Femur (tissue), 1 donor: ENCODE results near the gene ADCY4.

Experiments
- DNase-seq: peaks from one replicate; pipeline ENCODE4 v3.0.0-alpha.2; 2017

Gene ADCY4

GRCh38 chr14:24293525-24293924, 41.3 kb downstream of the ADCY4 start:
- no peak for DNase-seq

- DNase-seq, result no peak
Measured at GRCh38 chr14:24292118-24292807, 42.6 kb downstream of the ADCY4 start.

DNA sequence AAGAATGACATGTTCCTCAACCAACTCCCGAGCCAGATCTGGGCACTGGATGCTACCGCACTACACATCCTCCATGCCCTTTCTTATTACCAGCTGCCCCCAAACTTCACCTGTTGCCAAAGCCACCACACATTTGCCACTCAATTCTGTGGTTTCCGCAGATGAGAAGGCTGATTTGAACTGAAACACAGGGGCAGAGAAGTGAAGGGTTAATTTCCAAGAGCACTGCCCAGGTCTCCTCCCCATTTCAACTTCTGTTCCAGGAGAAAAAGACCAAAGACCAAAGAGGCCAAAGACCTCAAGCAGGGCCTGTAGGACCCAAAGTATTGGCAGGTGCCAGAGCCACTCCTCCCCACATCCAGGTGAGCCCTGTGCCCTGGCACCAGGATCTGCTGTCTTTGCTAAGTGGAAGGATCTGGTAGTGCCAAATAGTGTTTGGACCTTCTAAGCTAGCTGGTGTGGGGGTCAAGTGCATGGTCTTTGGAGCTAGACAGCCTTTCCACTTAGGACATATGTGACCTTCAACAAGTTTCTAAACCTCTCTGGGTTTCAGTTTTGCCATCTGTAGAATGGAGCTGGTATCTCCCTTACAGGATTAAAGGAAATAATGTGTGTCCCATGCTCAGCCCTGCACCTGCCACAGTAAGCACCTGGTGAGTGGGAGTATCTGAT, 43.3 kb downstream of the ADCY4 start:
- no peak for DNase-seq

DNA sequence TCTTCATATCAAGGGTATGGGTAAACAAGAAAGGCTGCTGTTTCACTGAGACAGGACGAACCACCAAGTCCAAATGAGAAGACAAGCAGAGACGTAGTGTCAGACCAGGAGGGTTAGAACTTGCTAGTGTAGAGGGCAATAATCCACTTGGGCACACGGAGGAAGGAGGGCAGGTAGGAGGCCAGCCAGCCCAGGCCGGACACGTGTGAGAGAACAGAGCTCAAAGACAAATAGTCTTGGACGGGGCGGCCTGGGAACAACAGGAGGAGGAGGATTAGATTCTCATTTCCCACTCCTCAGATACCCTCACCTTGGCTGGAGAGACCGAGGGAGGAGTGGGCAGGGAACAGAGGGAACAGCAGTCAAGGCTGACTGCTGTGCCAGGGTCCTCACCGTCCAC, 44.1 kb downstream of the ADCY4 start:
- no peak for DNase-seq

GRCh38 chr14:24289649-24290280, 45.1 kb downstream of the ADCY4 start:
- DNase-seq, result no peak

- DNase-seq, result no peak
Measured at GRCh38 chr14:24286996-24287395, 47.9 kb downstream of the ADCY4 start.

DNA sequence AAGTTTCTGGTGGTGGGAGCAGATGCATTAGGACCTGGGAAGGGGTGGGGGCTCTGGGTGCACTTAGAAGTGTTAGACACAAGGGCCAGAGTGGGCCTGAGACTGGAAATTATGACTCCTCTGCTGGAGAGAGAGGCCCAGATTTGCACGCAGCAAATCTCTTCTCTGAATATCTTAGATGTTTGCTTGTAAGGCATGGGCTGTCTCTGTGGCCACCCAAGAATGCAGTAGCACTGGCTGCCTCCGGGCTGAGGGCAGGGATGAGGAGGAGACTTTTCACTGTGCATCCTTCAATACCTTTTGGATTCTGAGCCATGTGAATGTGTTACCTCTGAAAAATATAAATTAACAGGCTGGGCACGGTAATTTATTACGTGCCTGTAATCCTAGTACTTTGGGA, 49.5 kb downstream of the ADCY4 start:
- no peak for DNase-seq

- no peak for DNase-seq
Measured at GRCh38 chr14:24284501-24285035, 50.3 kb downstream of the ADCY4 start.

- DNase-seq, result no peak
Measured at GRCh38 chr14:24283796-24284460, 50.9 kb downstream of the ADCY4 start.

- DNase-seq, result no peak
Measured at GRCh38 chr14:24282736-24283135, 52.1 kb downstream of the ADCY4 start.

- DNase-seq, result no peak
Measured at GRCh38 chr14:24281636-24282035, 53.2 kb downstream of the ADCY4 start.

GRCh38 chr14:24280797-24281460, 53.9 kb downstream of the ADCY4 start:
- DNase-seq, result no peak

DNA sequence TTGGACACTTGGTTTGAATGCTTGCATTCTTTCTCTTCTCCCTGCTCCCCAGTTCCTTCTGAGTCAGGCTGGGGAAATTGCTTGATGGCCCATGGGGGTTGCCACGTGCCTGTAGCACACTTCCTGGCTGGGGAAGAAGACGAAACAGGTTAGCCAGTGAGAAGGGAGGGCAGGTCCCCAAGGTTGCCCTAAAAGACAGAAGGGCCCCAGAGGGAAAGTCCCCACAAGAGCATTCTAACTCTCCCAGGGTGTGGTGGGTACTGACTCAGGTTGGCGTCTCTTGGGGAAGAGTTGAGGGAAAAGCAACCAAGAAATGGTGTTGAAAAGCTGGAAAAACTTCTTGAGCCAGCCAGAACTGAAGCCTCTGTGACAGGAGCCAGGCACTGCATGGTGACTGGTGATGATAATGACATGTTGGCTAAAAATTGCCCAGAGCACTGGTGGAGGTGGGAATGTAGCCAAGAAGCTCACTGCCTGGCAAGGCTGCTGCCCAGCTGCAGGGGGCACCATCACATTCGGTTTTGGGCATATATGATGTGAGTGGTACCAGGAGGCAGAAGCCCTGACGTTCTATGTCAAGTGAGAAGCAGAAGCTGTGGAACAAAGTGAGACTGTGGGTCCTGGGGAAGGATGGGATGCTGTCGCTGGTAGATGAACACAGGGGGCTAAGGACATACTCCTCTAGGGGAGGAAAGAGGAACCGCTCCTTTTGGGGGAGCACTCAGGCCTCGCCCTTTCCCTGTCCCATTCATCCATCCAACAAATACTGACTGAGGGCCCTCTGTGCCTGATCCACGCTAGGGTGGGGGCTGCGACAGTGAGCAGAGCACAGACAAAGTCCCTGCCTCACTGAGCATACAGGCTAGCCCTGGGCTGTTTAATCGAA, 55.3 kb downstream of the ADCY4 start:
- DNase-seq, result no peak

- no peak for DNase-seq
Measured at GRCh38 chr14:24278424-24278823, 56.4 kb downstream of the ADCY4 start.

DNA sequence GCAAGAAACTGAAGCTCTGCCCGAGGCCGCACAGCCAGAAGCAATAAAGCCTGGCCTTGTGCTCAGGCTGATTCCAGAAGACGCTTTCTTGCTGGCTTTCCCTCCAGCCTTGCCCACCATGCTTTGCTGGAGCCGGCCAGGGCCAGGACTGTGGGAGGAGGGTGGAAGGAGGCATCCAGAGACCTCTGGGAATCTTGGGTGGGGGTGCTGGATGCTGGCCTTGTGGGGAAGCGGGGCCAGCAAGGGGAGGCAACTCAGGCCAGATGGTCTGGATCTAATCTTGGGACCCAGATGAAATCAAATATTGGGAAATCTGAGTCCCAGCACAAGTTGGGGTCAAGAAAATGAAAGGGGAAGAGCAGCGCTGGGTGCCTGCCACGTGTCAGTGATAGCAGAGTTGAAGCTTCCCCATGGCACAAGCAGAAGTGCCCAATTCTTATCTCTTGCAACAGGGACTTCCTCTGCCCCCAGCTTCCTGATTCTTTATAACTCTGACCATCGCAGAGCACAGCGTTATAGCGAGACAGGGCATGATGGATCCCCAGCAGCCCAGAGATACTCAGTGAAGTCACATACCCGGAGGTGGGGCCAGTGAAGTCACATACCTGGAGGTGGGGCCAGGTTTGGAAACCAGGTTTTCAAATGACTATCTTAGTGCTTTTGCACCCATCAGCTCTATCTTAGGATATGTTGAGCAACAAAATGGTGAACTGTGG, 57.1 kb downstream of the ADCY4 start:
- no peak for DNase-seq

DNA sequence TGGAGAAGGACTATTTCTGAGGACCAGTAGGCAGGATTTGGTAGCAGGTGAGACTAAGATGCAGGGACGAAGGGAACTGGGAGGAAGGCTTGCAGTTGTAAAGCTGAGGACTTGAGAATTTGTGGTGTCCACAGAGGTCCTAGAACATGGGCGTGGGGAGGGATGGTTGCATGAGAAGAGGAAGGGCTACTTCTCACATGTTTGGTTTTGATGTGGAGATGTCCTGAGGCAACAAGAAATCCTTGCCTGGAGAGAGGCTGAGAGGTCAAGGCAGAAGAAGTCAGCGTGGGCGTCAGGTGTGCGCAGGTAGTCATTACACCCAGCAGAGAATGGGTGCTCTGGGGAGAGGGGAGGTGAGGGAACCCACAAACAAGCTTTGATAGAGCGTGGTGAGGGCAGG, 57.8 kb downstream of the ADCY4 start:
- no peak for DNase-seq

- no peak for DNase-seq
Measured at GRCh38 chr14:24274101-24274543, 60.7 kb downstream of the ADCY4 start.

DNA sequence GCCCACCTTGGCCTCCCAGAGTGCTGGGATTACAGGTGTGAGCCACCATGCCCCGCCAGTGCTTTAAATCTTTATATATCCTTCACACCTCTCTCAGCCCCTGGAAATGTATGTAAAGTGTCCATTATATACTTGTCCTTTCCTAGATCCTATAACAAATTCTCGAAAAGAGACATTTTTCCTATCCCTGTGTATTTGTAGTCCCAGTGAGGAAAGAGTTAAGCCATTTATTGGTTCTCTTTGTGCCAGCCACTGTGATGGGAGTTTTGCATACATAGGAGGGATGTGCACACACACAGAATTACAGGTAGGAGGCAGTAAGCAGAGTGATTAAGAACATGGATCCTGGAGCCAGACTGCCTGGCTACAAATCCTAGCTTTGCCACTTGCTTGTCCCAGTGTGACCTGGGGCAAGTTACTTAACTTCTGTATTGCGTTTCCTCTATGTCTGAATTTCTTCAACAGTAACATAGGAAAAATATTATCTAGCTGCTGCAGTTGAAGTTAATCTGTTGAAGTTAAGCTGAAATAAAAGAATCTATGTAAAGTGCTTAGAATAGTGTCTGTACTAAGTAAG, 61.4 kb downstream of the ADCY4 start:
- DNase-seq, result no peak

DNA sequence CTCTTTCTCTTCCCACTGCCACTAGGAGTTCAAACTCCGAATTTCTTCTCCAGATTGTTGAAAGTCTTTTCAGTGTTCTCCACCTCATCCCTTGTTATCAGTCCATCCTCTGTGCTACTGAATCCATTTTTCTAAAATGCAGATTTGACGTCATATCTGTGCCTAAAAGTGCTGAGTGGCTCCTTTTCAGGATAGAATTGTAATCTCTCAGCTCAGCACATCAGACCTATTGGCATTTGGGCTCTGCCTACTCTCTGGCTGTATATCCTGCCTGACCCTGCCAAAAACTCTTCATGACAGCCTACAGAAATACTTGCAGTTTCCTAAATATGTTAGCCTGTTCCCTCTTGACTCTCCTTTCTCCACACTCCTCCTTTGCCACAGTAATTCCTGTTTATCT, 62.4 kb downstream of the ADCY4 start:
- DNase-seq, result no peak

GRCh38 chr14:24271834-24272263, 63.0 kb downstream of the ADCY4 start:
- DNase-seq, result no peak
